Progenitor cell of endocrine pancreas (in vitro differentiated cells): Measurements from ENCODE around the gene PRL. TPM values are rescaled to one million over a fixed set of nuclear protein-coding genes. Genes with fewer than 3 reads are reported as not detected.

ENCODE experiments used
- DNase-seq: peaks from one replicate; pipeline ENCODE4 v3.0.0; 2021; ENCODE audit warnings: low spot score; ENCODE audit not compliant: unreplicated experiment
- H3K27ac Mint-ChIP-seq: 2 replicates; pipeline ENCODE4 v1.8.0; 2021; ENCODE audit warnings: mild to moderate bottlenecking, moderate library complexity, mixed read lengths
- H3K27me3 Mint-ChIP-seq: 2 replicates; pipeline ENCODE4 v1.8.0; 2021; ENCODE audit warnings: mixed read lengths
- H3K36me3 Mint-ChIP-seq: 2 replicates; pipeline ENCODE4 v1.8.0; 2022; ENCODE audit warnings: mixed read lengths; ENCODE audit not compliant: insufficient read depth
- H3K4me1 Mint-ChIP-seq: 2 replicates; pipeline ENCODE4 v1.8.0; 2021; ENCODE audit warnings: low read depth, mixed read lengths
- H3K4me3 Mint-ChIP-seq: 2 replicates; pipeline ENCODE4 v1.8.0; 2021; ENCODE audit warnings: low read depth, mild to moderate bottlenecking, moderate library complexity, mixed read lengths
- H3K9me3 Mint-ChIP-seq: 2 replicates; pipeline ENCODE4 v1.8.0; 2021; ENCODE audit warnings: low read depth, mixed read lengths
- CTCF ChIP-seq: fragments of 200-600 bp; sonication (generic); IDR thresholded peaks from one replicate; pipeline ENCODE4 v1.5.0; 2021; ENCODE audit warnings: antibody characterized with exemption, mild to moderate bottlenecking; ENCODE audit not compliant: unreplicated experiment
- total RNA-seq: library from RNA; stranded (reverse); gene quantifications from 2 replicates; pipeline ENCODE4 v1.2.1, GENCODE V29; 2021

The PRL gene
- total RNA-seq, 1 donor from 2014 or later = not detected

GRCh38 chr6:22313796-22314195 lies 17.0 kb upstream of the PRL start:
- H3K4me1 Mint-ChIP-seq = no peaks in the 10 kb centered on the region
- TF ChIP-seq CTCF = no peak
- H3K9me3 Mint-ChIP-seq = peaks cover 40% of the 10 kb centered on the region
- DNase-seq = no peak
- no peak overlapping the region for H3K4me3 Mint-ChIP-seq
- no peaks in the 10 kb centered on the region for H3K27me3 Mint-ChIP-seq
- H3K27ac Mint-ChIP-seq = no peak overlapping the region
- H3K36me3 Mint-ChIP-seq = peaks cover 20% of the 10 kb centered on the region

GRCh38 chr6:22308939-22309338 lies 12.1 kb upstream of the PRL start:
- no peak for TF ChIP-seq CTCF
- Mint-ChIP-seq H3K27me3 (no peaks in the 10 kb centered on the region), H3K9me3 (peaks cover 34% of the 10 kb centered on the region), H3K4me3 (no peak overlapping the region), H3K36me3 (peaks cover 17% of the 10 kb centered on the region), H3K27ac (no peak overlapping the region), H3K4me1 (no peaks in the 10 kb centered on the region)
- DNase-seq = no peak

- Mint-ChIP-seq H3K4me3 (no peak overlapping the region), H3K9me3 (peaks cover 26% of the 10 kb centered on the region), H3K4me1 (no peaks in the 10 kb centered on the region), H3K27me3 (no peaks in the 10 kb centered on the region), H3K27ac (no peak overlapping the region), H3K36me3 (peaks cover 15% of the 10 kb centered on the region)
- no peak for DNase-seq
- TF ChIP-seq CTCF = no peak
These were observed 10.1 kb upstream of the PRL start for GRCh38 chr6:22306741-22307466.

GRCh38 chr6:22302838-22303237 lies 6.0 kb upstream of the PRL start:
- DNase-seq = no peak
- Mint-ChIP-seq H3K27me3 (no peaks in the 10 kb centered on the region), H3K9me3 (no peaks in the 10 kb centered on the region), H3K4me3 (no peak overlapping the region), H3K4me1 (peaks cover 16% of the 10 kb centered on the region), H3K36me3 (peaks cover 1% of the 10 kb centered on the region), H3K27ac (peak overlapping the region; percentile 12)
- no peak for TF ChIP-seq CTCF

GRCh38 chr6:22300273-22300998 lies 3.6 kb upstream of the PRL start:
- H3K36me3 Mint-ChIP-seq = no peaks in the 10 kb centered on the region
- peaks cover 17% of the 10 kb centered on the region for H3K4me1 Mint-ChIP-seq
- peak overlapping the region; percentile 35 for H3K27ac Mint-ChIP-seq
- no peak for TF ChIP-seq CTCF
- H3K27me3 Mint-ChIP-seq = no peaks in the 10 kb centered on the region
- peaks cover 4% of the 10 kb centered on the region for H3K9me3 Mint-ChIP-seq
- no peak overlapping the region for H3K4me3 Mint-ChIP-seq
- no peak for DNase-seq
